Activated CD8-positive, alpha-beta memory T cell treated with anti-CD3 and anti-CD28 coated beads for 1 hour (primary cell): Measurements from ENCODE around the gene ART5.

Source experiments
- DNase-seq, 2 donors: peaks; one replicate each; pipeline ENCODE4 v3.0.0-alpha.2; 2020; ENCODE audit warnings: low read depth in 1 of 2; ENCODE audit errors: extremely low read depth in 1 of 2

The ART5 gene

GRCh38 chr11:3641701-3642070 lies at the start of gene ART5:
ART5 (minus strand) TSS chr11:3641992; CDS start chr11:3641862, 130 bp downstream.
- no peak for DNase-seq

- no peak for DNase-seq
These were observed 45.0 kb upstream of the ART5 start for GRCh38 chr11:3686751-3687150.

- no peak for DNase-seq
These were observed 44.1 kb upstream of the ART5 start for GRCh38 chr11:3685923-3686322.

GRCh38 chr11:3684819-3685172 lies 43.0 kb upstream of the ART5 start:
- no peak for DNase-seq

GRCh38 chr11:3684129-3684818 lies 42.5 kb upstream of the ART5 start:
- DNase-seq: no peak

- no peak for DNase-seq
These were observed 41.2 kb upstream of the ART5 start for GRCh38 chr11:3683039-3683438.

- DNase-seq: no peak
These were observed 37.3 kb upstream of the ART5 start for GRCh38 chr11:3679077-3679476.

- DNase-seq: no peak
These were observed 34.2 kb upstream of the ART5 start for GRCh38 chr11:3675971-3676370.

GRCh38 chr11:3674189-3674588 lies 32.4 kb upstream of the ART5 start:
- no peak for DNase-seq

GRCh38 chr11:3671334-3672254 lies 29.8 kb upstream of the ART5 start, which contains the start of gene CHRNA10:
CHRNA10 (minus strand) TSS chr11:3671384; CDS start chr11:3671312, 72 bp downstream.
- no peak for DNase-seq

- DNase-seq: no peak
These were observed 28.0 kb upstream of the ART5 start for GRCh38 chr11:3669742-3670183.

GRCh38 chr11:3669128-3669527 lies 27.3 kb upstream of the ART5 start:
- no peak for DNase-seq

GRCh38 chr11:3667149-3668035 lies 25.6 kb upstream of the ART5 start:
- DNase-seq: no peak

GRCh38 chr11:3666023-3666530 lies 24.3 kb upstream of the ART5 start:
- DNase-seq: no peak

GRCh38 chr11:3665336-3666022 lies 23.7 kb upstream of the ART5 start:
- DNase-seq: no peak

GRCh38 chr11:3664032-3664630 lies 22.3 kb upstream of the ART5 start:
- DNase-seq: no peak

- no peak for DNase-seq
These were observed 21.1 kb upstream of the ART5 start for GRCh38 chr11:3662856-3663255.

- DNase-seq: no peak
These were observed 19.2 kb upstream of the ART5 start for GRCh38 chr11:3660960-3661359.

- no peak for DNase-seq
These were observed 18.1 kb upstream of the ART5 start for GRCh38 chr11:3659595-3660515.
